Panc1 (cell line): ENCODE data around the gene ARHGEF17. TPM values are rescaled to one million over a fixed set of nuclear protein-coding genes. Genes with fewer than 3 reads are reported as not detected.

ENCODE experiments used
- ATAC-seq: fragments of 200-7000 bp; cut with Tn5 transposase; 2 replicates; pipeline ENCODE4 v1.9.1; 2020; ENCODE audit warnings: mild to moderate bottlenecking, moderate library complexity
- BruUV-seq: library from RNA; stranded (reverse); fragments of 400-500 nt; replicated peaks from 2 replicates; lab custom pipeline; 2021; lab: Mats Ljungman, UMichigan
- CTCF ChIA-PET: fragments of 300-600 bp; sonication (Branson Sonifier 250); formaldehyde crosslinking; loops from one replicate; lab custom pipeline; 2022; ENCODE audit warnings: antibody characterized with exemption; lab: Charles Lee
- POLR2A ChIA-PET: fragments of 300-600 bp; sonication (Branson Sonifier 250); formaldehyde crosslinking; loops from one replicate; lab custom pipeline; 2022; ENCODE audit warnings: antibody characterized with exemption; lab: Charles Lee
- DNase-seq: peaks from one replicate; pipeline ENCODE4 v3.0.0-alpha.2; 2010; ENCODE audit warnings: low read depth, low spot score
- H3K27ac ChIP-seq: 2 replicates; pipeline ENCODE4 v1.5.1; 2011; ENCODE audit warnings: mild to moderate bottlenecking, low read length, inconsistent platforms
- H3K27me3 ChIP-seq: fragments of 200-500 bp; sonication (Bioruptor generic); 2 replicates; pipeline ENCODE4 v1.6.0; 2014; ENCODE audit warnings: low read length, inconsistent platforms; ENCODE audit not compliant: control insufficient read depth, insufficient read depth
- H3K36me3 ChIP-seq: fragments of 200-500 bp; sonication (Bioruptor generic); 2 replicates; pipeline ENCODE4 v1.5.1; 2014; ENCODE audit warnings: inconsistent platforms, mild to moderate bottlenecking, low read length, moderate library complexity; ENCODE audit not compliant: control insufficient read depth, insufficient read depth
- H3K4me1 ChIP-seq: 2 replicates; pipeline ENCODE4 v1.5.1; 2011; ENCODE audit warnings: inconsistent platforms, mild to moderate bottlenecking, low read length, moderate library complexity; ENCODE audit not compliant: control insufficient read depth, insufficient read depth
- H3K4me3 ChIP-seq, 2 experiments: 2 replicates each; pipeline ENCODE4 v1.5.1; 2011 to 2012; ENCODE audit warnings: low read depth in 2 of 2, low read length in 2 of 2, mild to moderate bottlenecking in 2 of 2, inconsistent platforms in 1 of 2, moderate library complexity in 1 of 2
- H3K9me3 ChIP-seq: fragments of 200-500 bp; sonication (Bioruptor generic); 2 replicates; pipeline ENCODE4 v1.5.1; 2014; ENCODE audit warnings: low read depth, mild to moderate bottlenecking, inconsistent platforms, low read length, moderate library complexity; ENCODE audit not compliant: control insufficient read depth, insufficient read depth
- POLR2AphosphoS5 ChIP-seq: IDR thresholded peaks from 2 replicates; pipeline ENCODE4 v1.6.1; 2012; ENCODE audit warnings: mild to moderate bottlenecking, low read depth, low read length, moderate library complexity
- SIN3A ChIP-seq: IDR thresholded peaks from 2 replicates; pipeline ENCODE4 v1.6.1; 2012; ENCODE audit warnings: low read depth, mild to moderate bottlenecking, low read length, moderate library complexity, borderline replicate concordance; ENCODE audit not compliant: insufficient read depth
- TCF7L2 ChIP-seq: IDR thresholded peaks from 2 replicates; pipeline ENCODE4 v1.6.1; 2011; ENCODE audit warnings: mild to moderate bottlenecking, low read depth, low read length, inconsistent platforms
- in situ Hi-C: cut with HindIII; loops from 2 replicates; pipeline ENCODE4 v1.10.0; 2016; ENCODE audit warnings: low sequenced_read_pairs, low pct_unique_long_range_greater_than_20kb
- intact Hi-C: fragments of 100-400 bp; cut with micrococcal nuclease; formaldehyde crosslinking; loops from one replicate; pipeline ENCODE4 v1.10.0; 2022; ENCODE audit not compliant: unreplicated experiment
- total RNA-seq: library from RNA; stranded (reverse); gene quantifications from one replicate; pipeline ENCODE4 v1.2.1, GENCODE V29; 2021; ENCODE audit not compliant: unreplicated experiment
- TF ChIP-seq, protein P1 (sequence below), 2 experiments: IDR thresholded peaks; 2 replicates each; pipeline ENCODE4 v1.6.1; 2011 to 2012; ENCODE audit warnings: low read depth in 2 of 2, control low read depth in 1 of 2, low read length in 1 of 2, mild to moderate bottlenecking in 1 of 2, moderate library complexity in 1 of 2; ENCODE audit not compliant: insufficient read depth in 1 of 2
- TF ChIP-seq, protein P2 (sequence below): fragments of 450-650 bp; IDR thresholded peaks from 2 replicates; pipeline ENCODE4 v1.5.1; 2017; ENCODE audit warnings: mild to moderate bottlenecking

Gene ARHGEF17
- total RNA-seq, 1 experiment from 2014 or later, result 43.2 TPM

DNA sequence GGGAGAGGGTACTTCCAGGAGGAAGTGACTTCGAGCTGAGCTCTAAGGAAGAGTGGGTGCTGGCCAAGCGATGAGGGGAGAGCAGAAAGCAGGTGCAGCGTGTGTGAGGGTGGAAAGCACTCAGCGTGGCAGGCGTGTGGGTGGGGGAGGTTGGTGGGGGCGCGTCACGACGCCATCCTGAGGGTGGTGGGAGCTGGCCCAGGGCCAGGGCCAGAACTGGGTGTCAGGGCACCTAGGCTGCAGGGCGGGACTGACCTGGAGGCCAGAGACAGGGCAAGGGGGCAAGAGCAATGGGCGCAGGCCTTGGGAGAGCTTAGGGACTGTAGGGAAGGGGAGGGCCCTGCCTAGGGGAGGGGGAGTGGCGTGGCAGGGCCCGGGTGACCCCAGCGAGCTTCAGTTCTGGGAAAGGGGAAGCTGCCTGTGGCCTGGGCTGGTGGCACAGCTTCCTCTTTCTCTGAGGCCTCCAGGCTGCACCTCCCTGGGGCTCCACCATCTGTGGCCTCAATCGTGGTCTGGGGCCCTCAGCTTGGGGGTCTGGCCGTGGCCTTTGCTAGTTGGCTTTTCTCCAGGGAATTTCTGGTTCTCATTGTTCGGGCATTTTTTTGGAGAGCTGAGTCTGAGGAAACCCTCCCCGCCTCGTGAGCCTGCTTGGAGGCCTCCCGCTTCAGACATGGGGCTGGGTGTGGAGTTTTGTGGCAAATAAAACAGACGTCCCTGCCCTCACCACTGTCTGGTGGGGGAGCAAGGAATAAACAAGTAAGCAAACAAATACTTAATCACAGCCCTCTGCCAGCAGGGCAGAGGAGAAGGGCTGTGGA, 77.0 kb downstream of the ARHGEF17 start:
- in situ Hi-C loops (no loop called here), intact Hi-C loops (no loop called here)
- Histone ChIP-seq H3K36me3 (no peaks in the 10 kb centered on the region), H3K9me3 (no peaks in the 10 kb centered on the region), H3K4me1 (peaks cover 45% of the 10 kb centered on the region), H3K27ac (0 out of 2 replicates have a peak overlapping the region, but pooled peaks have one; percentile 40), H3K4me3 (no peak overlapping the region), H3K27me3 (no peaks in the 10 kb centered on the region)
- CTCF ChIA-PET, result interaction anchor here (0.6 to 1.0 kb wide), 3 partner anchors 8 to 135 kb away, joined by 4 to 7 read pairs (median 5); no protein-coding TSS in a partner anchor
- no TSS peak for BruUV-seq
- POLR2A ChIA-PET, result interaction anchor here (0.6 kb wide), 2 partner anchors 8 to 1191 kb away, joined by 3 read pairs; no protein-coding TSS in a partner anchor
- no peak for DNase-seq
- ATAC-seq, result no peak
- TF ChIP-seq TCF7L2 (no peak), SIN3A (no peak), POLR2AphosphoS5 (no peak)
- TF ChIP-seq, protein P1, sequence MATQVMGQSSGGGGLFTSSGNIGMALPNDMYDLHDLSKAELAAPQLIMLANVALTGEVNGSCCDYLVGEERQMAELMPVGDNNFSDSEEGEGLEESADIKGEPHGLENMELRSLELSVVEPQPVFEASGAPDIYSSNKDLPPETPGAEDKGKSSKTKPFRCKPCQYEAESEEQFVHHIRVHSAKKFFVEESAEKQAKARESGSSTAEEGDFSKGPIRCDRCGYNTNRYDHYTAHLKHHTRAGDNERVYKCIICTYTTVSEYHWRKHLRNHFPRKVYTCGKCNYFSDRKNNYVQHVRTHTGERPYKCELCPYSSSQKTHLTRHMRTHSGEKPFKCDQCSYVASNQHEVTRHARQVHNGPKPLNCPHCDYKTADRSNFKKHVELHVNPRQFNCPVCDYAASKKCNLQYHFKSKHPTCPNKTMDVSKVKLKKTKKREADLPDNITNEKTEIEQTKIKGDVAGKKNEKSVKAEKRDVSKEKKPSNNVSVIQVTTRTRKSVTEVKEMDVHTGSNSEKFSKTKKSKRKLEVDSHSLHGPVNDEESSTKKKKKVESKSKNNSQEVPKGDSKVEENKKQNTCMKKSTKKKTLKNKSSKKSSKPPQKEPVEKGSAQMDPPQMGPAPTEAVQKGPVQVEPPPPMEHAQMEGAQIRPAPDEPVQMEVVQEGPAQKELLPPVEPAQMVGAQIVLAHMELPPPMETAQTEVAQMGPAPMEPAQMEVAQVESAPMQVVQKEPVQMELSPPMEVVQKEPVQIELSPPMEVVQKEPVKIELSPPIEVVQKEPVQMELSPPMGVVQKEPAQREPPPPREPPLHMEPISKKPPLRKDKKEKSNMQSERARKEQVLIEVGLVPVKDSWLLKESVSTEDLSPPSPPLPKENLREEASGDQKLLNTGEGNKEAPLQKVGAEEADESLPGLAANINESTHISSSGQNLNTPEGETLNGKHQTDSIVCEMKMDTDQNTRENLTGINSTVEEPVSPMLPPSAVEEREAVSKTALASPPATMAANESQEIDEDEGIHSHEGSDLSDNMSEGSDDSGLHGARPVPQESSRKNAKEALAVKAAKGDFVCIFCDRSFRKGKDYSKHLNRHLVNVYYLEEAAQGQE (IDR thresholded peaks at IDR 0.05; ENCODE audit: insufficient read depth in 1 of 2, low read depth in 2 of 2, low read length in 1 of 2), result no peak
- TF ChIP-seq, protein P2, sequence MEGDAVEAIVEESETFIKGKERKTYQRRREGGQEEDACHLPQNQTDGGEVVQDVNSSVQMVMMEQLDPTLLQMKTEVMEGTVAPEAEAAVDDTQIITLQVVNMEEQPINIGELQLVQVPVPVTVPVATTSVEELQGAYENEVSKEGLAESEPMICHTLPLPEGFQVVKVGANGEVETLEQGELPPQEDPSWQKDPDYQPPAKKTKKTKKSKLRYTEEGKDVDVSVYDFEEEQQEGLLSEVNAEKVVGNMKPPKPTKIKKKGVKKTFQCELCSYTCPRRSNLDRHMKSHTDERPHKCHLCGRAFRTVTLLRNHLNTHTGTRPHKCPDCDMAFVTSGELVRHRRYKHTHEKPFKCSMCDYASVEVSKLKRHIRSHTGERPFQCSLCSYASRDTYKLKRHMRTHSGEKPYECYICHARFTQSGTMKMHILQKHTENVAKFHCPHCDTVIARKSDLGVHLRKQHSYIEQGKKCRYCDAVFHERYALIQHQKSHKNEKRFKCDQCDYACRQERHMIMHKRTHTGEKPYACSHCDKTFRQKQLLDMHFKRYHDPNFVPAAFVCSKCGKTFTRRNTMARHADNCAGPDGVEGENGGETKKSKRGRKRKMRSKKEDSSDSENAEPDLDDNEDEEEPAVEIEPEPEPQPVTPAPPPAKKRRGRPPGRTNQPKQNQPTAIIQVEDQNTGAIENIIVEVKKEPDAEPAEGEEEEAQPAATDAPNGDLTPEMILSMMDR, result no peak

DNA sequence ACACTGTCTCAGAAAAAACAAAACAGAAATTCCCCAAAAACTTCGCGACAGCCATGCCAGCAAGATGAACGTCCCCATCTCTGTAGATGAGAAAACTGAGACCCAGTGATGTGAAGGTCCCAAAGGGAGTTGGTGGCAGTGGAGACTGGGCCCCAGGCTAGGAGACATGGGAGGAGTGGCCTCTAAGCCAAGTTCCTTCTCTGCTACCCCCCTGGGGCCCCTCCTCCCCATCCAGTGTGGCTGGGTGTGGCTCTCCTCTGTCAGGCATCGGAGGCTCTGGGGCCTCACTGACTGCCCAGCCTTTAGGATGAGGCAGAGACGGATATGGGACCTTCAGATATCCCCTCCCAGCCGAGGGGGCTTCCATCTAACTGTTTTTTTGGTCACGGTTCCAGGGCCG, 77.9 kb downstream of the ARHGEF17 start:
- CTCF ChIA-PET, result no interaction called here
- TF ChIP-seq, protein P2, result no peak
- TF ChIP-seq TCF7L2 (no peak), POLR2AphosphoS5 (no peak), SIN3A (no peak)

More for the DNA sequence above, 77.9 kb downstream of the ARHGEF17 start:
- ATAC-seq, result no peak
- peaks cover 41% of the 10 kb centered on the region for H3K4me1 ChIP-seq
- H3K9me3 ChIP-seq, result no peaks in the 10 kb centered on the region
- no peak for DNase-seq
- no TSS peak for BruUV-seq
- in situ Hi-C loops (no loop called here), intact Hi-C loops (no loop called here)
- POLR2A ChIA-PET, result interaction anchor here (0.6 kb wide), 1 partner anchor 7 kb away, joined by 3 read pairs; no protein-coding TSS in a partner anchor
- H3K4me3 ChIP-seq, result no peak overlapping the region
- H3K27ac ChIP-seq, result 0 out of 2 replicates have a peak overlapping the region, but pooled peaks have one; percentile 40
- no peaks in the 10 kb centered on the region for H3K36me3 ChIP-seq
- H3K27me3 ChIP-seq, result no peaks in the 10 kb centered on the region
